T-helper 1 cell treated with Interleukin-12 subunit alpha and Interleukin-12 subunit beta and Interleukin-4 antibody, amounts not matched to agents 30 μg/mL and 1 μg/mL, for 36 hours (primary cell): Measurements from ENCODE around the gene HOXB9.
A peak's percentile ranks its signal among the peaks of the same experiment; 100 is the strongest.

ENCODE experiments used
- H3K27ac Mint-ChIP-seq: one replicate; pipeline ENCODE4 v1.8.0; 2021; ENCODE audit warnings: mild to moderate bottlenecking, mixed read lengths
- H3K27me3 Mint-ChIP-seq: one replicate; pipeline ENCODE4 v1.8.0; 2021; ENCODE audit warnings: low read depth, mixed read lengths
- H3K36me3 Mint-ChIP-seq: one replicate; pipeline ENCODE4 v1.8.0; 2021; ENCODE audit warnings: low read depth, mixed read lengths
- H3K4me1 Mint-ChIP-seq: one replicate; pipeline ENCODE4 v1.8.0; 2021; ENCODE audit warnings: low read depth, mixed read lengths
- H3K4me3 Mint-ChIP-seq: one replicate; pipeline ENCODE4 v1.8.0; 2021; ENCODE audit warnings: mild to moderate bottlenecking, moderate library complexity, mixed read lengths
- H3K9me3 Mint-ChIP-seq: one replicate; pipeline ENCODE4 v1.8.0; 2021; ENCODE audit warnings: mixed read lengths

The HOXB9 gene

GRCh38 chr17:48601539-48602425 lies 24.4 kb downstream of the HOXB9 start:
- H3K27me3 Mint-ChIP-seq = peaks cover 94% of the 10 kb centered on the region
- H3K36me3 Mint-ChIP-seq = no peaks in the 10 kb centered on the region
- peaks cover 24% of the 10 kb centered on the region for H3K4me1 Mint-ChIP-seq
- no peak overlapping the region for H3K4me3 Mint-ChIP-seq
- no peaks in the 10 kb centered on the region for H3K9me3 Mint-ChIP-seq
- H3K27ac Mint-ChIP-seq = no peak overlapping the region

GRCh38 chr17:48601207-48601538 lies 25.0 kb downstream of the HOXB9 start:
- Mint-ChIP-seq H3K36me3 (no peaks in the 10 kb centered on the region), H3K4me3 (no peak overlapping the region), H3K27ac (no peak overlapping the region), H3K9me3 (no peaks in the 10 kb centered on the region), H3K4me1 (peaks cover 30% of the 10 kb centered on the region), H3K27me3 (peaks cover 95% of the 10 kb centered on the region)

- Mint-ChIP-seq H3K27ac (no peak overlapping the region), H3K36me3 (no peaks in the 10 kb centered on the region), H3K4me1 (peaks cover 31% of the 10 kb centered on the region), H3K4me3 (no peak overlapping the region), H3K27me3 (peaks cover 97% of the 10 kb centered on the region), H3K9me3 (no peaks in the 10 kb centered on the region)
Observed at GRCh38 chr17:48600244-48601098, 25.7 kb downstream of the HOXB9 start.

- Mint-ChIP-seq H3K4me1 (peaks cover 30% of the 10 kb centered on the region), H3K36me3 (no peaks in the 10 kb centered on the region), H3K4me3 (no peak overlapping the region), H3K27ac (no peak overlapping the region), H3K9me3 (no peaks in the 10 kb centered on the region), H3K27me3 (peaks cover 97% of the 10 kb centered on the region)
Observed at GRCh38 chr17:48599354-48599753, 26.8 kb downstream of the HOXB9 start.

GRCh38 chr17:48598736-48599135 lies 27.4 kb downstream of the HOXB9 start:
- Mint-ChIP-seq H3K27ac (peak overlapping the region; percentile 26), H3K27me3 (peaks cover 96% of the 10 kb centered on the region), H3K36me3 (no peaks in the 10 kb centered on the region), H3K4me3 (peak overlapping the region; percentile 39), H3K9me3 (no peaks in the 10 kb centered on the region), H3K4me1 (peaks cover 35% of the 10 kb centered on the region)

- Mint-ChIP-seq H3K27me3 (peaks cover 96% of the 10 kb centered on the region), H3K4me1 (peaks cover 41% of the 10 kb centered on the region), H3K9me3 (no peaks in the 10 kb centered on the region), H3K4me3 (peak overlapping the region; percentile 79), H3K36me3 (no peaks in the 10 kb centered on the region), H3K27ac (peak overlapping the region; percentile 26)
Observed at GRCh38 chr17:48597778-48598631, 28.2 kb downstream of the HOXB9 start.

- no peak overlapping the region for H3K27ac Mint-ChIP-seq
- H3K4me1 Mint-ChIP-seq = peaks cover 45% of the 10 kb centered on the region
- no peaks in the 10 kb centered on the region for H3K36me3 Mint-ChIP-seq
- no peaks in the 10 kb centered on the region for H3K9me3 Mint-ChIP-seq
- peak overlapping the region; percentile 79 for H3K4me3 Mint-ChIP-seq
- peaks cover 96% of the 10 kb centered on the region for H3K27me3 Mint-ChIP-seq
Observed at GRCh38 chr17:48597528-48597777, 28.7 kb downstream of the HOXB9 start.

GRCh38 chr17:48596735-48597527 lies 29.2 kb downstream of the HOXB9 start:
- no peaks in the 10 kb centered on the region for H3K9me3 Mint-ChIP-seq
- peaks cover 44% of the 10 kb centered on the region for H3K4me1 Mint-ChIP-seq
- peak overlapping the region; percentile 79 for H3K4me3 Mint-ChIP-seq
- no peaks in the 10 kb centered on the region for H3K36me3 Mint-ChIP-seq
- H3K27me3 Mint-ChIP-seq = peaks cover 94% of the 10 kb centered on the region
- H3K27ac Mint-ChIP-seq = no peak overlapping the region

GRCh38 chr17:48596000-48596734 lies 30.0 kb downstream of the HOXB9 start:
- H3K4me1 Mint-ChIP-seq = peaks cover 40% of the 10 kb centered on the region
- H3K27ac Mint-ChIP-seq = no peak overlapping the region
- H3K9me3 Mint-ChIP-seq = no peaks in the 10 kb centered on the region

GRCh38 chr17:48595278-48595999 lies 30.7 kb downstream of the HOXB9 start:
- peak overlapping the region; percentile 40 for H3K4me3 Mint-ChIP-seq

More at GRCh38 chr17:48596000-48596734, 30.0 kb downstream of the HOXB9 start:
- Mint-ChIP-seq H3K36me3 (no peaks in the 10 kb centered on the region), H3K4me3 (peak overlapping the region; percentile 79), H3K27me3 (peaks cover 94% of the 10 kb centered on the region)

GRCh38 chr17:48594538-48595277 lies 31.4 kb downstream of the HOXB9 start:
- Mint-ChIP-seq H3K27ac (no peak overlapping the region), H3K36me3 (peaks cover 3% of the 10 kb centered on the region), H3K27me3 (peaks cover 92% of the 10 kb centered on the region), H3K4me1 (peaks cover 45% of the 10 kb centered on the region), H3K9me3 (no peaks in the 10 kb centered on the region), H3K4me3 (peak overlapping the region; percentile 40)

More at GRCh38 chr17:48595278-48595999, 30.7 kb downstream of the HOXB9 start:
- Mint-ChIP-seq H3K36me3 (peaks cover 1% of the 10 kb centered on the region), H3K4me1 (peaks cover 40% of the 10 kb centered on the region), H3K27me3 (peaks cover 92% of the 10 kb centered on the region), H3K27ac (no peak overlapping the region), H3K9me3 (no peaks in the 10 kb centered on the region)

- peaks cover 3% of the 10 kb centered on the region for H3K36me3 Mint-ChIP-seq
Observed at GRCh38 chr17:48593840-48594537, 32.2 kb downstream of the HOXB9 start.

More at GRCh38 chr17:48593840-48594537, 32.2 kb downstream of the HOXB9 start:
- H3K27ac Mint-ChIP-seq = no peak overlapping the region
- peak overlapping the region; percentile 81 for H3K4me3 Mint-ChIP-seq
- H3K4me1 Mint-ChIP-seq = peaks cover 48% of the 10 kb centered on the region
- H3K9me3 Mint-ChIP-seq = no peaks in the 10 kb centered on the region
- H3K27me3 Mint-ChIP-seq = peaks cover 92% of the 10 kb centered on the region
